K562 (cell line): ENCODE results near the gene PSMD13. TPM values are rescaled to one million over a fixed set of nuclear protein-coding genes. Genes with fewer than 3 reads are reported as not detected.

Experiments
- ATAC-seq: fragments of 200-7000 bp; cut with Tn5 transposase; 3 replicates; pipeline ENCODE4 v1.9.1; 2020; ENCODE audit warnings: moderate library complexity
- BruUV-seq: library from RNA; stranded (reverse); fragments of 400-500 nt; replicated peaks from 2 replicates; lab custom pipeline; 2021; lab: Mats Ljungman, UMichigan
- CTCF ChIA-PET: fragments of 300-600 bp; formaldehyde crosslinking; extraction: SDS; loops from one replicate; lab custom pipeline; 2021; ENCODE audit warnings: low intra/inter-chr PET ratio; lab: Yijun Ruan, JAX
- POLR2A ChIA-PET: fragments of 300-600, 350-650 bp; sonication (Branson Sonifier 250); formaldehyde crosslinking; extraction: SDS; loops from one replicate; lab custom pipeline; 2021; ENCODE audit warnings: antibody characterized with exemption, inconsistent platforms; lab: Yijun Ruan, JAX
- DNase-seq, 4 experiments: peaks; one replicate each; pipeline versions ENCODE4 v3.0.0 to v3.0.0-alpha.2; 2011 to 2018; ENCODE audit warnings: low spot score in 3 of 4, mixed read lengths in 3 of 4; ENCODE audit errors: extremely low read depth in 1 of 4
- FAIRE-seq: peaks from 2 replicates; lab custom pipeline; 2011; peaks lifted over from hg19 to GRCh38; lab: Jason Lieb, UNC
- H2AFZ ChIP-seq: 2 replicates; pipeline ENCODE4 v1.6.0; 2011; ENCODE audit warnings: low read depth, low read length, control low read depth, inconsistent platforms
- H3K27ac ChIP-seq: fragments of 200-600 bp; 3 replicates; pipeline ENCODE4 v1.8.0; 2011; ENCODE audit warnings: low read depth, mild to moderate bottlenecking, control low read depth, inconsistent platforms, low read length, moderate library complexity, mixed read lengths; ENCODE audit errors: extremely low read depth
- H3K27me3 ChIP-seq, 2 experiments: fragments of 300-600 bp in 1 of 2; 2 replicates in 1 of 2; 3 replicates in 1 of 2; pipeline versions ENCODE4 v1.6.0 to v1.8.0; 2011; ENCODE audit warnings: inconsistent platforms in 2 of 2, low read length in 2 of 2, mild to moderate bottlenecking in 1 of 2, mixed read lengths in 1 of 2, moderate library complexity in 1 of 2; ENCODE audit not compliant: control insufficient read depth in 2 of 2, insufficient read depth in 2 of 2
- H3K36me3 ChIP-seq: fragments of 300-600 bp; 3 replicates; pipeline ENCODE4 v1.8.0; 2011; ENCODE audit warnings: mild to moderate bottlenecking, low read length, inconsistent platforms; ENCODE audit not compliant: control insufficient read depth, insufficient read depth
- H3K4me1 ChIP-seq, 2 experiments: fragments of 200-600 bp in 1 of 2; replicated peaks in 1 of 2; 2 replicates in 1 of 2; 3 replicates in 1 of 2; pipeline versions ENCODE4 v1.5.1 to v1.8.0; 2011; ENCODE audit warnings: inconsistent platforms in 2 of 2, low read length in 2 of 2, mild to moderate bottlenecking in 1 of 2, mixed read lengths in 1 of 2, moderate library complexity in 1 of 2; ENCODE audit not compliant: control insufficient read depth in 2 of 2, insufficient read depth in 2 of 2
- H3K4me2 ChIP-seq: 2 replicates; pipeline ENCODE4 v1.6.1; 2011; ENCODE audit warnings: low read length, control low read depth, inconsistent platforms, mixed read lengths; ENCODE audit not compliant: insufficient read depth
- H3K4me3 ChIP-seq: fragments of 200-600 bp; sonication (generic), shearing (Covaris generic); 2 replicates; pipeline ENCODE4 v1.5.1; 2016; ENCODE audit warnings: control low read depth, inconsistent platforms
- H3K79me2 ChIP-seq: fragments of 200-600 bp; 3 replicates; pipeline ENCODE4 v1.8.0; 2011; ENCODE audit warnings: low read length, inconsistent platforms; ENCODE audit not compliant: control insufficient read depth, insufficient read depth
- H3K9ac ChIP-seq, 2 experiments: 2 replicates each; pipeline versions ENCODE4 v1.6.0 to v1.6.1; 2011; ENCODE audit warnings: low read depth in 2 of 2, low read length in 2 of 2, control low read depth in 1 of 2, inconsistent platforms in 1 of 2, mild to moderate bottlenecking in 1 of 2, mixed read lengths in 1 of 2; ENCODE audit not compliant: insufficient read depth in 1 of 2
- H3K9me1 ChIP-seq: one replicate; pipeline ENCODE4 v1.6.0; 2011; ENCODE audit warnings: inconsistent platforms, mild to moderate bottlenecking, low read length, moderate library complexity; ENCODE audit not compliant: control insufficient read depth, insufficient read depth
- H3K9me3 ChIP-seq: replicated peaks from 2 replicates; pipeline ENCODE4 v1.5.1; 2011; ENCODE audit warnings: low read depth, low read length, inconsistent platforms; ENCODE audit not compliant: control insufficient read depth, insufficient read depth
- H4K20me1 ChIP-seq: replicated peaks from 2 replicates; pipeline ENCODE4 v1.6.1; 2011; ENCODE audit warnings: low read length, inconsistent platforms, mixed read lengths; ENCODE audit not compliant: control insufficient read depth, insufficient read depth
- CTBP1 ChIP-seq: fragments of 450-650 bp; IDR thresholded peaks from 2 replicates; pipeline ENCODE4 v1.6.1; 2016; ENCODE audit warnings: borderline replicate concordance
- DACH1 ChIP-seq: fragments of 450-650 bp; IDR thresholded peaks from 2 replicates; pipeline ENCODE4 v1.6.1; 2018; ENCODE audit not compliant: partially characterized antibody
- GABPB2 ChIP-seq: fragments of 250-450 bp; sonication (Bioruptor Pico); conservative IDR thresholded peaks from 2 replicates; pipeline ENCODE4 v1.5.1; 2021; ENCODE audit warnings: mild to moderate bottlenecking
- LARP7 ChIP-seq: fragments of 450-650 bp; IDR thresholded peaks from 2 replicates; pipeline ENCODE4 v1.6.1; 2016
- MYBL2 ChIP-seq, 2 experiments: fragments of 450-650 bp in 1 of 2; sonication (generic) in 1 of 2; formaldehyde crosslinking in 1 of 2; IDR thresholded peaks; 2 replicates each; pipeline versions ENCODE4 v1.6.1 to v1.8.1; 2017 to 2022; ENCODE audit warnings: borderline replicate concordance in 1 of 2, inconsistent platforms in 1 of 2, low read depth in 1 of 2, mild to moderate bottlenecking in 1 of 2, missing genetic modification reagents in 1 of 2, moderate library complexity in 1 of 2
- NR1H2 ChIP-seq: sonication (generic); formaldehyde crosslinking; IDR thresholded peaks from 2 replicates; pipeline ENCODE4 v1.4.0; 2020; ENCODE audit warnings: mild to moderate bottlenecking, missing genetic modification reagents
- PCBP2 ChIP-seq: fragments of 200-400 bp; formaldehyde crosslinking; IDR thresholded peaks from 2 replicates; pipeline ENCODE4 v1.6.1; 2018; ENCODE audit warnings: low read length, low read depth, mild to moderate bottlenecking, moderate library complexity; ENCODE audit not compliant: poor library complexity, severe bottlenecking
- POLR2H ChIP-seq: IDR thresholded peaks from 2 replicates; pipeline ENCODE4 v1.6.1; 2016; ENCODE audit warnings: missing genetic modification characterization, low read depth, mild to moderate bottlenecking, control low read depth, missing compliant biosample characterization, moderate library complexity
- SIRT6 ChIP-seq: IDR thresholded peaks from one replicate; pipeline ENCODE4 v1.6.1; 2012; ENCODE audit warnings: low read depth, mild to moderate bottlenecking, control low read depth, inconsistent platforms, low read length, moderate library complexity
- SMARCC2 ChIP-seq: fragments of 450-650 bp; IDR thresholded peaks from 2 replicates; pipeline ENCODE4 v1.6.1; 2017; ENCODE audit warnings: antibody characterized with exemption, moderate library complexity, mild to moderate bottlenecking, low read depth
- THRAP3 ChIP-seq: fragments of 450-650 bp; IDR thresholded peaks from 2 replicates; pipeline ENCODE4 v1.6.1; 2016; ENCODE audit warnings: mild to moderate bottlenecking, inconsistent platforms, borderline replicate concordance
- USF1 ChIP-seq: sonication (generic); formaldehyde crosslinking; IDR thresholded peaks from 2 replicates; pipeline ENCODE4 v1.9.0; 2022; ENCODE audit warnings: mild to moderate bottlenecking, missing genetic modification reagents
- VEZF1 ChIP-seq: fragments of 200-800 bp; sonication (Bioruptor generic); IDR thresholded peaks from 2 replicates; pipeline ENCODE4 v1.6.1; 2017; ENCODE audit warnings: missing genetic modification characterization, missing compliant biosample characterization
- ZBTB43 ChIP-seq: sonication (generic); formaldehyde crosslinking; IDR thresholded peaks from 2 replicates; pipeline ENCODE4 v1.8.0; 2023; ENCODE audit warnings: mild to moderate bottlenecking, missing genetic modification reagents
- ZNF124 ChIP-seq: sonication (generic); formaldehyde crosslinking; IDR thresholded peaks from 2 replicates; pipeline ENCODE4 v1.8.1; 2022; ENCODE audit warnings: missing genetic modification reagents
- ZNF197 ChIP-seq: fragments of 200-800 bp; sonication (Bioruptor generic); IDR thresholded peaks from 2 replicates; pipeline ENCODE4 v1.6.1; 2016; ENCODE audit warnings: low read depth, missing genetic modification characterization, missing compliant biosample characterization
- ZNF695 ChIP-seq: fragments of 450-650 bp; formaldehyde crosslinking; IDR thresholded peaks from 2 replicates; pipeline ENCODE4 v1.4.0; 2020; ENCODE audit warnings: mild to moderate bottlenecking, moderate library complexity
- ZNF76 ChIP-seq: fragments of 250-450 bp; sonication (Bioruptor Pico); IDR thresholded peaks from 2 replicates; pipeline ENCODE4 v1.4.0; 2020; ENCODE audit warnings: mild to moderate bottlenecking, moderate library complexity, borderline replicate concordance
- WGBS: fragments of 100-300 bp; shearing (Covaris generic); methylation state at CpG from one replicate; pipeline ENCODE4 v1.1.6; 2016; ENCODE audit warnings: low coverage, mixed read lengths; ENCODE audit not compliant: insufficient coverage; ENCODE audit errors: missing lambda C conversion rate; 5-methylcytosine and 5-hydroxymethylcytosine counted together
- in situ Hi-C: fragments of 300-500 bp; cut with MboI; formaldehyde crosslinking; loops from 4 replicates; pipeline ENCODE4 v1.15.0; 2018; ENCODE audit warnings: inconsistent platforms, mixed read lengths
- intact Hi-C: fragments of 100-400 bp; cut with micrococcal nuclease; formaldehyde crosslinking; loops from 2 replicates; pipeline ENCODE4 v1.14.2; 2022
- polyA plus RNA-seq, 8 experiments: library from polyadenylated mRNA; depleted of rRNA in 4 of 8; stranded (reverse) in 5 of 8; unstranded in 3 of 8; fragments of >200 nt; fragmentation: Nextera tagmentation in 2 of 8; fragmentation: Illumina TruSeq in 1 of 8; extraction: Ambion mirVana in 2 of 8; extraction: Trizol in 1 of 8; gene quantifications; 2 replicates each; pipeline versions ENCODE4 v1.2.1 to v1.2.3, GENCODE V29; 2011 to 2014; ENCODE audit warnings: inconsistent platforms in 1 of 8, missing spikeins in 1 of 8
- total RNA-seq, 7 experiments: library from RNA; depleted of rRNA in 6 of 7; stranded (reverse); fragments of >200 nt in 6 of 7; fragmentation: Illumina TruSeq in 2 of 7; extraction: Trizol in 2 of 7; gene quantifications; 2 replicates each; pipeline versions ENCODE4 v1.2.1 to v1.2.3, GENCODE V29; 2011 to 2021; ENCODE audit warnings: low replicate concordance in 1 of 7

Gene PSMD13
- total and polyA plus RNA-seq, 9 of the 15 experiments (the other 6 are each of a cell fraction or from before 2014, with no cell fraction given) = 185 to 383 (median 267) TPM

GRCh38 chr11:244376-244775 lies 7.6 kb downstream of the PSMD13 start:
- H2AFZ ChIP-seq = no peak overlapping the region
- BruUV-seq = no TSS peak
- H3K9ac ChIP-seq = no peak overlapping the region
- H3K36me3 ChIP-seq = peaks cover 95% of the 10 kb centered on the region
- peaks cover 31% of the 10 kb centered on the region for H3K79me2 ChIP-seq
- DNase-seq = no peak
- no peaks in the 10 kb centered on the region for H3K27me3 ChIP-seq
- ChIA-PET CTCF (no interaction called here), POLR2A (interaction anchor here (0.6 to 1.1 kb wide), 2 partner anchors 11 to 41 kb away, joined by 3 read pairs; no protein-coding TSS in a partner anchor)
- intact Hi-C loops = no loop called here
- H3K4me2 ChIP-seq = no peak overlapping the region
- H3K9me3 ChIP-seq = no peaks in the 10 kb centered on the region
- in situ Hi-C loops = no loop called here
- no peak for FAIRE-seq
- ATAC-seq = no peak
- WGBS = 97% methylated on average over 2 of the region's 2 CpGs
- no peak overlapping the region for H3K4me3 ChIP-seq
- H4K20me1 ChIP-seq = no peaks in the 10 kb centered on the region
- H3K4me1 ChIP-seq = no peaks in the 10 kb centered on the region; a peak in 1 of 5 replicates
- H3K9me1 ChIP-seq = no peaks in the 10 kb centered on the region
- no peak overlapping the region for H3K27ac ChIP-seq
- TF ChIP-seq THRAP3 (no peak), ZNF124 (CRISPR knock-in tag) (no peak), SIRT6 (no peak), ZNF76 (CRISPR knock-in tag) (no peak), NR1H2 (CRISPR knock-in tag) (no peak), ZNF695 (CRISPR knock-in tag) (no peak), ZNF197 (CRISPR knock-in tag) (no peak), CTBP1 (no peak), GABPB2 (CRISPR knock-in tag) (no peak), LARP7 (no peak), ZBTB43 (no peak), DACH1 (no peak), POLR2H (no peak), MYBL2 (IDR thresholded peaks at IDR 0.05; ENCODE audit: low read depth) (no peak), MYBL2 (CRISPR knock-in tag; IDR thresholded peaks at IDR 0.05; ENCODE audit: borderline replicate concordance) (no peak), PCBP2 (no peak), SMARCC2 (no peak), VEZF1 (no peak), USF1 (CRISPR knock-in tag) (no peak)
